Keratinocyte (primary cell): ENCODE results near the gene ANO3. TPM values are rescaled to one million over a fixed set of nuclear protein-coding genes. Genes with fewer than 3 reads are reported as not detected.

Source experiments
- DNase-seq: peaks from one replicate; pipeline ENCODE4 v3.0.0-alpha.2; 2011; ENCODE audit warnings: low read depth, missing footprints, low spot score
- FAIRE-seq: peaks from 2 replicates; lab custom pipeline; 2011; peaks lifted over from hg19 to GRCh38; lab: Jason Lieb, UNC
- H2AFZ ChIP-seq: 2 replicates; pipeline ENCODE4 v1.6.0; 2012; ENCODE audit warnings: low read length, control low read depth, inconsistent platforms; ENCODE audit not compliant: control insufficient read depth
- H3K27ac ChIP-seq: 2 replicates; pipeline ENCODE4 v1.5.1; 2011; ENCODE audit warnings: low read length; ENCODE audit not compliant: control insufficient read depth, insufficient read depth
- H3K27me3 ChIP-seq: 3 replicates; pipeline ENCODE4 v1.6.0; 2011; ENCODE audit warnings: low read length; ENCODE audit not compliant: control insufficient read depth, insufficient read depth; ENCODE audit errors: extremely low read depth
- H3K36me3 ChIP-seq, 2 experiments: 2 replicates in 1 of 2; 3 replicates in 1 of 2; pipeline ENCODE4 v1.5.1; 2011; ENCODE audit warnings: low read length in 2 of 2, mild to moderate bottlenecking in 1 of 2; ENCODE audit not compliant: control insufficient read depth in 2 of 2, insufficient read depth in 2 of 2; ENCODE audit errors: extremely low read depth in 1 of 2
- H3K4me1 ChIP-seq: 3 replicates; pipeline ENCODE4 v1.5.1; 2011; ENCODE audit warnings: low read length; ENCODE audit not compliant: control insufficient read depth, insufficient read depth; ENCODE audit errors: extremely low read depth
- H3K4me2 ChIP-seq: 3 replicates; pipeline ENCODE4 v1.6.0; 2011; ENCODE audit warnings: low read depth, low read length; ENCODE audit not compliant: control insufficient read depth, insufficient read depth; ENCODE audit errors: extremely low read depth
- H3K4me3 ChIP-seq, 3 experiments: fragments of 200-600 bp in 1 of 3; sonication (generic) in 1 of 3; 2 replicates in 2 of 3; 3 replicates in 1 of 3; pipeline ENCODE4 v1.5.1; 2011 to 2016; ENCODE audit warnings: low read length in 3 of 3, mild to moderate bottlenecking in 3 of 3, control low read depth in 2 of 3, inconsistent platforms in 1 of 3, low read depth in 1 of 3, mixed read lengths in 1 of 3, mixed run types in 1 of 3, moderate library complexity in 1 of 3; ENCODE audit not compliant: control insufficient read depth in 2 of 3, insufficient read depth in 2 of 3; ENCODE audit errors: extremely low read depth in 1 of 3
- H3K79me2 ChIP-seq: 2 replicates; pipeline ENCODE4 v1.6.0; 2012; ENCODE audit warnings: low read length; ENCODE audit not compliant: control insufficient read depth, insufficient read depth
- H3K9ac ChIP-seq: 3 replicates; pipeline ENCODE4 v1.6.0; 2011; ENCODE audit warnings: low read length; ENCODE audit not compliant: control insufficient read depth, insufficient read depth; ENCODE audit errors: extremely low read depth
- H3K9me1 ChIP-seq: 3 replicates; pipeline ENCODE4 v1.6.0; 2011; ENCODE audit warnings: low read length; ENCODE audit not compliant: control insufficient read depth, insufficient read depth; ENCODE audit errors: extremely low read depth
- H3K9me3 ChIP-seq: 2 replicates; pipeline ENCODE4 v1.5.1; 2012; ENCODE audit warnings: low read depth, low read length; ENCODE audit not compliant: control insufficient read depth
- H4K20me1 ChIP-seq: 3 replicates; pipeline ENCODE4 v1.6.0; 2011; ENCODE audit warnings: low read length; ENCODE audit not compliant: control insufficient read depth, insufficient read depth; ENCODE audit errors: extremely low read depth
- EZH2 ChIP-seq: IDR thresholded peaks from one replicate; pipeline ENCODE4 v1.6.1; 2012; ENCODE audit warnings: inconsistent platforms, mild to moderate bottlenecking, low read length, moderate library complexity
- dilution Hi-C: fragments of 300-500 bp; cut with MboI; formaldehyde crosslinking; loops from one replicate; pipeline ENCODE4 v1.7.0; 2020; ENCODE audit warnings: low sequenced_read_pairs; ENCODE audit not compliant: extremely low pct_ligation_motif_present
- polyA plus RNA-seq, 5 experiments: library from polyadenylated mRNA; depleted of rRNA in 3 of 5; stranded (reverse) in 3 of 5; stranded (forward) in 1 of 5; unstranded in 1 of 5; fragments of >200 nt; gene quantifications; 1 replicate in 1 of 5; 2 replicates in 3 of 5; 3 replicates in 1 of 5; pipeline versions ENCODE4 v1.2.1 to v1.2.3, GENCODE V29; 2011 to 2012; ENCODE audit warnings: missing spikeins in 2 of 5, low read depth in 1 of 5, low replicate concordance in 1 of 5
- TF ChIP-seq, protein P1 (sequence below), 3 experiments: IDR thresholded peaks in 1 of 3; conservative IDR thresholded peaks in 1 of 3; optimal IDR thresholded peaks in 1 of 3; 2 replicates in 2 of 3; 3 replicates in 1 of 3; pipeline versions ENCODE3 to v1.5.1; 2011; ENCODE audit warnings: low read length in 3 of 3, mild to moderate bottlenecking in 3 of 3, moderate library complexity in 2 of 3, control low read depth in 1 of 3, inconsistent platforms in 1 of 3; ENCODE audit not compliant: insufficient read depth in 2 of 3; ENCODE audit errors: extremely low read depth in 1 of 3

The ANO3 gene
- polyA plus RNA-seq, 1 donor (not counting 4 experiments of a cell fraction or from before 2014, with no cell fraction given): 0.01 TPM

DNA sequence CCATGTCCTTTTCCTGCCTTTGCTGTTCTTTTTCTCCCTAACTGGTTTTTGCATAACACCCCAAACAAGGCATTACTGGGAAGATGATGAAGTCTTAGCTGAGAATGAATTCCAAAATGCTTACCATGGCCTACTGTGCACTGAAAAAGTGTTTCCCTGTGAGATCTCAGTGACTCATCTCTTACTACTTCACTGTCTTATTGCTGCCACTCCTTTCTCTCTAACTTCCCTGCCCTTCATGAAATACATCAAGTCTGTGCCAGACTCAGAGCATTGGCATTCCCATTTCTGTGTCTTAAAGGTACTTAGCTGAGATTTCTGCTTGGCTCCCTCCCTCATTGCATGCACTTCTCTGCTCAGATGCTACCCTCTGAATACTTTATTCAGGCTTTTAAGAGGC, 289.2 kb downstream of the ANO3 start:
- peak; percentile 95 for FAIRE-seq
- H3K9me3 ChIP-seq: no peaks in the 10 kb centered on the region
- TF ChIP-seq, protein P1, sequence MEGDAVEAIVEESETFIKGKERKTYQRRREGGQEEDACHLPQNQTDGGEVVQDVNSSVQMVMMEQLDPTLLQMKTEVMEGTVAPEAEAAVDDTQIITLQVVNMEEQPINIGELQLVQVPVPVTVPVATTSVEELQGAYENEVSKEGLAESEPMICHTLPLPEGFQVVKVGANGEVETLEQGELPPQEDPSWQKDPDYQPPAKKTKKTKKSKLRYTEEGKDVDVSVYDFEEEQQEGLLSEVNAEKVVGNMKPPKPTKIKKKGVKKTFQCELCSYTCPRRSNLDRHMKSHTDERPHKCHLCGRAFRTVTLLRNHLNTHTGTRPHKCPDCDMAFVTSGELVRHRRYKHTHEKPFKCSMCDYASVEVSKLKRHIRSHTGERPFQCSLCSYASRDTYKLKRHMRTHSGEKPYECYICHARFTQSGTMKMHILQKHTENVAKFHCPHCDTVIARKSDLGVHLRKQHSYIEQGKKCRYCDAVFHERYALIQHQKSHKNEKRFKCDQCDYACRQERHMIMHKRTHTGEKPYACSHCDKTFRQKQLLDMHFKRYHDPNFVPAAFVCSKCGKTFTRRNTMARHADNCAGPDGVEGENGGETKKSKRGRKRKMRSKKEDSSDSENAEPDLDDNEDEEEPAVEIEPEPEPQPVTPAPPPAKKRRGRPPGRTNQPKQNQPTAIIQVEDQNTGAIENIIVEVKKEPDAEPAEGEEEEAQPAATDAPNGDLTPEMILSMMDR (optimal IDR thresholded peaks at IDR 0.05 in 1 of 3, IDR thresholded peaks at IDR 0.05 in 1 of 3, conservative IDR thresholded peaks at IDR 0.05 in 1 of 3; ENCODE audit: extremely low read depth in 1 of 3, insufficient read depth in 2 of 3, low read length in 3 of 3): no peak
- no peak for TF ChIP-seq EZH2
- no peaks in the 10 kb centered on the region for H4K20me1 ChIP-seq
- peak; percentile 65 for DNase-seq
- dilution Hi-C loops: no loop called here
- peak overlapping the region; percentile 77 for H3K27ac ChIP-seq
- H3K36me3 ChIP-seq: no peaks in the 10 kb centered on the region
- H3K9ac ChIP-seq: no peak overlapping the region
- no peaks in the 10 kb centered on the region for H3K9me1 ChIP-seq
- H3K27me3 ChIP-seq: no peaks in the 10 kb centered on the region
- H3K79me2 ChIP-seq: no peaks in the 10 kb centered on the region
- H2AFZ ChIP-seq: no peak overlapping the region
- H3K4me3 ChIP-seq: no peak overlapping the region
- peaks cover 31% of the 10 kb centered on the region for H3K4me1 ChIP-seq
- peak overlapping the region; percentile 27 for H3K4me2 ChIP-seq

DNA sequence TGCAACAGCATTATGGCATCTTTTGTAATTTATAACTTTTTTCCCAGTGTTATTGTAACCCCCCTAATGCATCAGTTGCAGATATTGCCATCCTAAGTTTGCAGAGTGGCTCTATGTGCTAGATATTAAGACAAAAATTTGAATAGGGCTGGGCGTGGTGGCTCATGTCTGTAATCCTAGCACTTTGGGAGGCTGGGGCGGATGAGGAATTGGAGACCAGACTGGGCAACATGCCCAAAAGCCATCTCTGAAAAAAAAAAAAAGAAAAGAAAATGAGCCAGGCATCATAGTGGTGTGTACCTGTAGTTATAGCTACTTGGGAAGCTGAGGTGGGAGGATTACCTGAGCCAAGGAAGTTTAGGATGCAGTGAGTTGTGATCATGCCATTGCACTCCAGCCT, 290.3 kb downstream of the ANO3 start:
- no peak overlapping the region for H3K9ac ChIP-seq
- peak overlapping the region; percentile 77 for H3K27ac ChIP-seq
- dilution Hi-C loops: no loop called here
- H3K4me3 ChIP-seq: no peak overlapping the region
- peaks cover 34% of the 10 kb centered on the region for H3K4me1 ChIP-seq
- H3K36me3 ChIP-seq: no peaks in the 10 kb centered on the region
- DNase-seq: no peak
- no peaks in the 10 kb centered on the region for H3K9me3 ChIP-seq
- no peaks in the 10 kb centered on the region for H4K20me1 ChIP-seq
- H3K27me3 ChIP-seq: no peaks in the 10 kb centered on the region
- H3K79me2 ChIP-seq: no peaks in the 10 kb centered on the region
- H3K4me2 ChIP-seq: no peak overlapping the region
- TF ChIP-seq EZH2: no peak
- TF ChIP-seq, protein P1 (optimal IDR thresholded peaks at IDR 0.05 in 1 of 3, IDR thresholded peaks at IDR 0.05 in 1 of 3, conservative IDR thresholded peaks at IDR 0.05 in 1 of 3; ENCODE audit: extremely low read depth in 1 of 3, insufficient read depth in 2 of 3, low read length in 3 of 3): no peak
- no peak overlapping the region for H2AFZ ChIP-seq
- H3K9me1 ChIP-seq: no peaks in the 10 kb centered on the region
- no peak for FAIRE-seq
